SK-N-SH (cell line): ENCODE measurements around the gene TAB2. TPM values are rescaled to one million over a fixed set of nuclear protein-coding genes. Genes with fewer than 3 reads are reported as not detected.

Experiments used
- CTCF ChIA-PET: fragments of 300-600, 350-600 bp; formaldehyde crosslinking; extraction: SDS; loops from one replicate; lab custom pipeline; 2021; lab: Yijun Ruan, JAX
- POLR2A ChIA-PET: fragments of 350-600 bp; sonication (Branson Sonifier 250); formaldehyde crosslinking; extraction: SDS; loops from one replicate; lab custom pipeline; 2020; ENCODE audit warnings: antibody characterized with exemption, inconsistent platforms; lab: Yijun Ruan, JAX
- DNase-seq: peaks from one replicate; pipeline ENCODE4 v3.0.0; 2012
- H2AFZ ChIP-seq: fragments of 200-600 bp; sonication (generic); 2 replicates; pipeline ENCODE4 v1.8.1; 2016; ENCODE audit warnings: antibody characterized with exemption, mild to moderate bottlenecking, low read depth
- H3F3A ChIP-seq: fragments of 200-600 bp; sonication (generic); replicated peaks from 2 replicates; pipeline ENCODE3; 2016; ENCODE audit warnings: antibody characterized with exemption, mild to moderate bottlenecking; ENCODE audit not compliant: insufficient read depth
- H3K27ac ChIP-seq, 2 experiments: fragments of 200-500 bp in 1 of 2; fragments of 200-600 bp in 1 of 2; sonication (Bioruptor generic) in 1 of 2; sonication (generic), shearing (Covaris generic) in 1 of 2; 2 replicates each; pipeline versions ENCODE4 v1.5.1 to v1.6.1; 2014 to 2016; ENCODE audit warnings: low read depth in 2 of 2, inconsistent platforms in 1 of 2, low read length in 1 of 2, mild to moderate bottlenecking in 1 of 2, mixed read lengths in 1 of 2
- H3K27me3 ChIP-seq: fragments of 200-600 bp; sonication (generic), shearing (Covaris generic); 2 replicates; pipeline ENCODE4 v1.6.1; 2016; ENCODE audit warnings: mixed run types; ENCODE audit not compliant: insufficient read depth
- H3K36me3 ChIP-seq, 2 experiments: fragments of 200-500 bp in 1 of 2; fragments of 200-600 bp in 1 of 2; sonication (Bioruptor generic) in 1 of 2; sonication (generic) in 1 of 2; replicated peaks in 1 of 2; 2 replicates each; pipeline versions ENCODE3 to v1.5.1; 2014 to 2016; ENCODE audit warnings: low read length in 1 of 2, mild to moderate bottlenecking in 1 of 2; ENCODE audit not compliant: insufficient read depth in 2 of 2, control insufficient read depth in 1 of 2
- H3K4me1 ChIP-seq, 2 experiments: fragments of 200-500 bp in 1 of 2; fragments of 200-600 bp in 1 of 2; sonication (Bioruptor generic) in 1 of 2; sonication (generic), shearing (Covaris generic) in 1 of 2; 2 replicates each; pipeline versions ENCODE4 v1.5.1 to v1.6.1; 2014 to 2016; ENCODE audit warnings: low read depth in 1 of 2, low read length in 1 of 2, mixed run types in 1 of 2; ENCODE audit not compliant: insufficient read depth in 2 of 2, control insufficient read depth in 1 of 2
- H3K4me2 ChIP-seq: fragments of 200-600 bp; sonication (generic), shearing (Covaris generic); 2 replicates; pipeline ENCODE4 v1.6.1; 2017; ENCODE audit warnings: mixed run types
- H3K4me3 ChIP-seq, 2 experiments: fragments of 200-500 bp in 1 of 2; fragments of 200-600 bp in 1 of 2; sonication (Bioruptor generic) in 1 of 2; sonication (generic), shearing (Covaris generic) in 1 of 2; 2 replicates each; pipeline versions ENCODE4 v1.5.1 to v1.8.1; 2014 to 2016; ENCODE audit warnings: low read depth in 2 of 2, inconsistent platforms in 1 of 2, low read length in 1 of 2, mild to moderate bottlenecking in 1 of 2, mixed read lengths in 1 of 2, moderate library complexity in 1 of 2
- H3K79me2 ChIP-seq: fragments of 200-600 bp; sonication (generic); 2 replicates; pipeline ENCODE4 v1.8.1; 2017; ENCODE audit warnings: mild to moderate bottlenecking; ENCODE audit not compliant: insufficient read depth
- H3K9ac ChIP-seq: fragments of 200-600 bp; sonication (generic); 2 replicates; pipeline ENCODE4 v1.6.1; 2017; ENCODE audit warnings: mixed run types
- H3K9me2 ChIP-seq: fragments of 200-600 bp; sonication (generic); 2 replicates; pipeline ENCODE4 v1.6.1; 2017; ENCODE audit warnings: mixed run types
- H3K9me3 ChIP-seq: fragments of 200-600 bp; sonication (generic); 2 replicates; pipeline ENCODE4 v1.6.1; 2017; ENCODE audit warnings: mixed run types, mild to moderate bottlenecking, moderate library complexity
- H4K20me1 ChIP-seq: fragments of 200-600 bp; sonication (generic); 2 replicates; pipeline ENCODE4 v1.6.1; 2017; ENCODE audit warnings: mild to moderate bottlenecking, mixed run types; ENCODE audit not compliant: insufficient read depth
- FOSL2 ChIP-seq: IDR thresholded peaks from 2 replicates; pipeline ENCODE4 v1.4.0; 2012; ENCODE audit warnings: low read depth, mild to moderate bottlenecking, moderate library complexity, borderline replicate concordance
- FOXJ3 ChIP-seq: sonication (generic); formaldehyde crosslinking; IDR thresholded peaks from 2 replicates; pipeline ENCODE4 v1.5.1; 2020; ENCODE audit warnings: mild to moderate bottlenecking, missing genetic modification reagents
- GATA2 ChIP-seq: sonication (generic); formaldehyde crosslinking; IDR thresholded peaks from 2 replicates; pipeline ENCODE4 v1.5.0; 2020; ENCODE audit warnings: mild to moderate bottlenecking, missing genetic modification reagents
- JUND ChIP-seq: IDR thresholded peaks from 2 replicates; pipeline ENCODE4 v1.4.0; 2012
- MAX ChIP-seq: IDR thresholded peaks from 2 replicates; pipeline ENCODE4 v1.4.0; 2012; ENCODE audit warnings: low read depth
- MEF2A ChIP-seq: IDR thresholded peaks from 2 replicates; pipeline ENCODE4 v1.4.0; 2012; ENCODE audit warnings: low read depth, borderline replicate concordance
- MXI1 ChIP-seq: IDR thresholded peaks from 2 replicates; pipeline ENCODE4 v1.6.1; 2012; ENCODE audit warnings: mild to moderate bottlenecking, low read depth, low read length, improper control_type of control experiment
- NFIC ChIP-seq: IDR thresholded peaks from 2 replicates; pipeline ENCODE4 v1.4.0; 2012; ENCODE audit warnings: borderline replicate concordance
- NRF1 ChIP-seq: IDR thresholded peaks from 2 replicates; pipeline ENCODE4 v1.6.1; 2012; ENCODE audit warnings: low read depth, mild to moderate bottlenecking, low read length
- RAD21 ChIP-seq: IDR thresholded peaks from 2 replicates; pipeline ENCODE4 v1.6.1; 2012; ENCODE audit warnings: mild to moderate bottlenecking, low read length
- RFX5 ChIP-seq: IDR thresholded peaks from 2 replicates; pipeline ENCODE4 v1.6.1; 2012; ENCODE audit warnings: mild to moderate bottlenecking, improper control_type of control experiment, low read length
- RXRA ChIP-seq: IDR thresholded peaks from 2 replicates; pipeline ENCODE4 v1.4.0; 2012; ENCODE audit warnings: low read depth, mild to moderate bottlenecking, borderline replicate concordance
- SIN3A ChIP-seq: IDR thresholded peaks from 2 replicates; pipeline ENCODE4 v1.6.1; 2012; ENCODE audit warnings: low read depth, mild to moderate bottlenecking, low read length, moderate library complexity, borderline replicate concordance
- TAF1 ChIP-seq: IDR thresholded peaks from 2 replicates; pipeline ENCODE4 v1.6.1; 2012; ENCODE audit warnings: low read depth, mild to moderate bottlenecking, low read length, moderate library complexity, borderline replicate concordance
- TCF12 ChIP-seq: IDR thresholded peaks from 2 replicates; pipeline ENCODE4 v1.4.0; 2012
- TEAD4 ChIP-seq: IDR thresholded peaks from 2 replicates; pipeline ENCODE4 v1.4.0; 2012; ENCODE audit warnings: mild to moderate bottlenecking, borderline replicate concordance; ENCODE audit not compliant: insufficient read depth
- ZBTB33 ChIP-seq: IDR thresholded peaks from 2 replicates; pipeline ENCODE4 v1.4.0; 2012; ENCODE audit warnings: low read depth, borderline replicate concordance
- WGBS: methylation state at CpG from one replicate; pipeline ENCODE4 v1.1.6; 2017; ENCODE audit warnings: low lambda C conversion rate; 5-methylcytosine and 5-hydroxymethylcytosine counted together
- polyA plus RNA-seq, 3 experiments: library from polyadenylated mRNA; depleted of rRNA; stranded (reverse); fragments of >200 nt; gene quantifications; 2 replicates each; pipeline ENCODE4 v1.2.3, GENCODE V29; 2012
- TF ChIP-seq, protein P1 (sequence below): fragments of 150-350 bp; IDR thresholded peaks from 2 replicates; pipeline ENCODE4 v1.6.1; 2016; ENCODE audit warnings: mild to moderate bottlenecking, low read depth, low read length

The TAB2 gene
- polyA plus RNA-seq, 1 of the 3 experiments (the other 2 are of a cell fraction) = 24.4 TPM

GRCh38 chr6:149331871-149332270 is 14.4 kb downstream of the TAB2 start:
- WGBS = 91% methylated on average over 2 of the region's 2 CpGs
- Histone ChIP-seq H3K27ac (peak overlapping the region in 1 of 2 experiments; percentile 35; a peak in 1 of 4 replicates), H3K4me2 (peak overlapping the region; percentile 9; the same call in 1 of the 2 replicates), H3K4me3 (no peak overlapping the region), H3K9me3 (no peaks in the 10 kb centered on the region), H4K20me1 (peaks cover 94% of the 10 kb centered on the region), H3K9ac (no peak overlapping the region), H3K9me2 (no peaks in the 10 kb centered on the region), H3K27me3 (no peaks in the 10 kb centered on the region), H3F3A (peaks cover 24% of the 10 kb centered on the region), H3K79me2 (peaks cover 100% of the 10 kb centered on the region), H3K4me1 (peaks cover 16 to 28% of the 10 kb centered on the region in 2 experiments), H2AFZ (no peak overlapping the region), H3K36me3 (peaks cover 0 to 8% of the 10 kb centered on the region in 2 experiments)
- ChIA-PET POLR2A (no interaction called here), CTCF (interaction anchor here (1.7 kb wide), 1 partner anchor 100 kb away, joined by 7 read pairs; no protein-coding TSS in a partner anchor)
- TF ChIP-seq RFX5 (no peak), ZBTB33 (no peak), GATA2 (no peak), FOSL2 (no peak), NRF1 (no peak), RAD21 (no peak), MXI1 (no peak), TCF12 (0 out of 2 replicates have a peak, but pooled peaks have one; percentile 5), TAF1 (no peak), JUND (no peak), NFIC (peak; percentile 34; the same call in 1 of the 2 replicates), RXRA (no peak), SIN3A (no peak), FOXJ3 (no peak)
- TF ChIP-seq, protein P1, sequence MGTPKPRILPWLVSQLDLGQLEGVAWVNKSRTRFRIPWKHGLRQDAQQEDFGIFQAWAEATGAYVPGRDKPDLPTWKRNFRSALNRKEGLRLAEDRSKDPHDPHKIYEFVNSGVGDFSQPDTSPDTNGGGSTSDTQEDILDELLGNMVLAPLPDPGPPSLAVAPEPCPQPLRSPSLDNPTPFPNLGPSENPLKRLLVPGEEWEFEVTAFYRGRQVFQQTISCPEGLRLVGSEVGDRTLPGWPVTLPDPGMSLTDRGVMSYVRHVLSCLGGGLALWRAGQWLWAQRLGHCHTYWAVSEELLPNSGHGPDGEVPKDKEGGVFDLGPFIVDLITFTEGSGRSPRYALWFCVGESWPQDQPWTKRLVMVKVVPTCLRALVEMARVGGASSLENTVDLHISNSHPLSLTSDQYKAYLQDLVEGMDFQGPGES = no peak
- no peak for DNase-seq

DNA sequence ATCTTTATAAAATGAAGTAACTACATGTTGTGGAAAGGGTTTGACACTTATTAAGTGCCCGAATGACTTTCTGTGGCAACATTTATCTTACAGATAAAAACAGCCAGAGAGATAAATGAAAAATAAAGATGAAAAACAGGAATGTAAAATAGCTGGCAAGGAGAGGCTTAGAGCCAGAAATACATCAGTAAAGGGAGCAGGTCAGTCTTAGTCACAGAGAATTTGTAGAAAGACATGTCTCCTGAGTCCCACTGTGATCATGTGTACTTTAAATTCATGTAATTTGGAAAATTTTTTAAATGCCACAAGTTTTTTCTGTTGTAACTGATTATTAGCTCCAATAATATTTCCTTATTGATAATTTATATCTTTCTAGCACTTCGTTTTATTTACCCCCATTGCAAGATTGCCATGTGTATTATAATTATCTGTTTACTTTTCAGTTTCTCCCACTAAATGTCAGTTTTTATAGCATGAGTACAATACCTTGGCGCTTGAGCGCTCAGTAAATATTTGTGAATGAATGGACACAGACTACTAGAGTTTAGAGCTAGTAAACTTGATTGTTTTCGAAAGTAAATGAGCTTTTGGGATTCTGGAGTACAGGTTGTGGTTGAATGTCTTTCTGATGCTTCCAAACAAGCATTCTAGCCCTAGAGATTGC is 15.2 kb downstream of the TAB2 start:
- Histone ChIP-seq H3K79me2 (peaks cover 100% of the 10 kb centered on the region), H2AFZ (no peak overlapping the region), H4K20me1 (peaks cover 92% of the 10 kb centered on the region), H3K4me1 (peaks cover 22 to 37% of the 10 kb centered on the region in 2 experiments), H3K27me3 (no peaks in the 10 kb centered on the region), H3F3A (peaks cover 24% of the 10 kb centered on the region), H3K4me2 (peak overlapping the region; percentile 9; the same call in 1 of the 2 replicates), H3K9ac (no peak overlapping the region), H3K4me3 (no peak overlapping the region), H3K9me3 (no peaks in the 10 kb centered on the region), H3K9me2 (no peaks in the 10 kb centered on the region), H3K36me3 (peaks cover 0 to 6% of the 10 kb centered on the region in 2 experiments), H3K27ac (peak overlapping the region in 1 of 2 experiments; percentile 35; a peak in 1 of 4 replicates)
- ChIA-PET CTCF (interaction anchor here (1.7 to 1.9 kb wide), 2 partner anchors 99 to 304 kb away, joined by 4 to 7 read pairs; no protein-coding TSS in a partner anchor), POLR2A (no interaction called here)
- 77% methylated on average over 5 of the region's 5 CpGs for WGBS
- no peak for DNase-seq
- TF ChIP-seq MAX = no peak
- TF ChIP-seq, protein P1 = no peak
- TF ChIP-seq TEAD4 = no peak
- no peak for TF ChIP-seq MEF2A
- TF ChIP-seq TAF1 = no peak
- no peak for TF ChIP-seq RAD21
- TF ChIP-seq, all 33 proteins: peak for 0
